ENCODE measurements around the gene SLC4A4.

The SLC4A4 gene

DNA sequence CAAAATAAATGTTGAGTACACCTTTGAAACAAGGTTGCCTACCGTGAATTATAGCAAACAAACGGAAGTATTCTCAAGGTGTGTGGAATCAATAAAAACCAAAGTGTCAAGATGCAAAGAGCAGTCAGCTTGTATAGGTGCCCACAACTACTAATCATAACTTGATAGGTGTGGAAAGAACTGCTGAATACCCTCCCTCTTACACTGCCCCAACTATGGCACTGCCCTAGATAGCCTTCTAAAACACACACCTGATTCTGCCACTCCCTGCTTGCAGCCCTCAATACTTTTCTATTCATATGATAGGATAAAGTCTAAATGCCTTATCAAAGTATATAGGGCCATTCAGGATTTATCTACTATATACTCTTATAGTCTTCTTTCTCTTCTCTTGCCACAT is 31.1 kb upstream of the SLC4A4 start (continued):
- TF ChIP-seq ZNF558 (tag by site-specific recombination; IDR thresholded peaks at IDR 0.05) (no peak), ZNF311 (tag by site-specific recombination; IDR thresholded peaks at IDR 0.05; ENCODE audit: borderline replicate concordance) (no peak), ZNF10 (tag by site-specific recombination; IDR thresholded peaks at IDR 0.05) (no peak), ZNF133 (tag by site-specific recombination; IDR thresholded peaks at IDR 0.05) (no peak), ZNF248 (tag by site-specific recombination; IDR thresholded peaks at IDR 0.05) (no peak)

DNA sequence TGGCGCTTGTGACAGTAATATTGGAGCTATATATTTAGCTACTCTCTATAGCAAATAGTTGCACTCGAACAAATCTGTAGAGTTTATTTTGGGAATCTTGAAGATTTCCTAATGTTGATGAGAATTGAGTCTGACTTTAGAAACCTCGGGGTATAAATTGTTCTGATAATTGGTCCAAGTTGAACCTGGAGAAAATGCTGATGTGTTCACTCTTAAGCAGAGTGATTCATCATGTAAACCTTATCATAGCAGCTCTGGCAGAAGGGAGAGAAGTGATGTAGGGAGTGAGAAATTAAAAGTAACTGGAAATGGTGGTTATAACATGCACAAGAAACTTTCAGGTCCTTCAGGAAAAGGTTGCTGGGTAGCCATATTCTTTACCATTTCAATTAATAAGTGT is 16.4 kb upstream of the SLC4A4 start:
- H3K36me3 ChIP-seq (ENCODE audit: control insufficient read depth in 2 of 2, insufficient read depth in 1 of 2, low read length in 2 of 2) = no peaks in the 10 kb centered on the region
- no peak overlapping the region for H3K4me3 ChIP-seq (ENCODE audit: low read depth, low read length)
- H3K4me1 ChIP-seq (ENCODE audit: control insufficient read depth, insufficient read depth, low read length) = no peaks in the 10 kb centered on the region
- ChIA-PET CTCF (no interaction called here), POLR2A (no interaction called here)
- no peak for TF ChIP-seq ZNF585B (tag by site-specific recombination; IDR thresholded peaks at IDR 0.05)
- TF ChIP-seq, protein P1, sequence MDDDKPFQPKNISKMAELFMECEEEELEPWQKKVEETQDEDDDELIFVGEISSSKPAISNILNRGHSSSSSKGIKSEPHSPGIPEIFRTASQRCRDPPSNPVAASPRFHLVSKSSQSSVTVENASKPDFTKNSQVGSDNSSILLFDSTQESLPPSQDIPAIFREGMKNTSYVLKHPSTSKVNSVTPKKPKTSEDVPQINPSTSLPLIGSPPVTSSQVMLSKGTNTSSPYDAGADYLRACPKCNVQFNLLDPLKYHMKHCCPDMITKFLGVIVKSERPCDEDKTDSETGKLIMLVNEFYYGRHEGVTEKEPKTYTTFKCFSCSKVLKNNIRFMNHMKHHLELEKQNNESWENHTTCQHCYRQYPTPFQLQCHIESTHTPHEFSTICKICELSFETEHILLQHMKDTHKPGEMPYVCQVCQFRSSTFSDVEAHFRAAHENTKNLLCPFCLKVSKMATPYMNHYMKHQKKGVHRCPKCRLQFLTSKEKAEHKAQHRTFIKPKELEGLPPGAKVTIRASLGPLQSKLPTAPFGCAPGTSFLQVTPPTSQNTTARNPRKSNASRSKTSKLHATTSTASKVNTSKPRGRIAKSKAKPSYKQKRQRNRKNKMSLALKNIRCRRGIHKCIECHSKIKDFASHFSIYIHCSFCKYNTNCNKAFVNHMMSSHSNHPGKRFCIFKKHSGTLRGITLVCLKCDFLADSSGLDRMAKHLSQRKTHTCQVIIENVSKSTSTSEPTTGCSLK (tag by site-specific recombination; IDR thresholded peaks at IDR 0.05) = no peak
- TF ChIP-seq, protein P2, sequence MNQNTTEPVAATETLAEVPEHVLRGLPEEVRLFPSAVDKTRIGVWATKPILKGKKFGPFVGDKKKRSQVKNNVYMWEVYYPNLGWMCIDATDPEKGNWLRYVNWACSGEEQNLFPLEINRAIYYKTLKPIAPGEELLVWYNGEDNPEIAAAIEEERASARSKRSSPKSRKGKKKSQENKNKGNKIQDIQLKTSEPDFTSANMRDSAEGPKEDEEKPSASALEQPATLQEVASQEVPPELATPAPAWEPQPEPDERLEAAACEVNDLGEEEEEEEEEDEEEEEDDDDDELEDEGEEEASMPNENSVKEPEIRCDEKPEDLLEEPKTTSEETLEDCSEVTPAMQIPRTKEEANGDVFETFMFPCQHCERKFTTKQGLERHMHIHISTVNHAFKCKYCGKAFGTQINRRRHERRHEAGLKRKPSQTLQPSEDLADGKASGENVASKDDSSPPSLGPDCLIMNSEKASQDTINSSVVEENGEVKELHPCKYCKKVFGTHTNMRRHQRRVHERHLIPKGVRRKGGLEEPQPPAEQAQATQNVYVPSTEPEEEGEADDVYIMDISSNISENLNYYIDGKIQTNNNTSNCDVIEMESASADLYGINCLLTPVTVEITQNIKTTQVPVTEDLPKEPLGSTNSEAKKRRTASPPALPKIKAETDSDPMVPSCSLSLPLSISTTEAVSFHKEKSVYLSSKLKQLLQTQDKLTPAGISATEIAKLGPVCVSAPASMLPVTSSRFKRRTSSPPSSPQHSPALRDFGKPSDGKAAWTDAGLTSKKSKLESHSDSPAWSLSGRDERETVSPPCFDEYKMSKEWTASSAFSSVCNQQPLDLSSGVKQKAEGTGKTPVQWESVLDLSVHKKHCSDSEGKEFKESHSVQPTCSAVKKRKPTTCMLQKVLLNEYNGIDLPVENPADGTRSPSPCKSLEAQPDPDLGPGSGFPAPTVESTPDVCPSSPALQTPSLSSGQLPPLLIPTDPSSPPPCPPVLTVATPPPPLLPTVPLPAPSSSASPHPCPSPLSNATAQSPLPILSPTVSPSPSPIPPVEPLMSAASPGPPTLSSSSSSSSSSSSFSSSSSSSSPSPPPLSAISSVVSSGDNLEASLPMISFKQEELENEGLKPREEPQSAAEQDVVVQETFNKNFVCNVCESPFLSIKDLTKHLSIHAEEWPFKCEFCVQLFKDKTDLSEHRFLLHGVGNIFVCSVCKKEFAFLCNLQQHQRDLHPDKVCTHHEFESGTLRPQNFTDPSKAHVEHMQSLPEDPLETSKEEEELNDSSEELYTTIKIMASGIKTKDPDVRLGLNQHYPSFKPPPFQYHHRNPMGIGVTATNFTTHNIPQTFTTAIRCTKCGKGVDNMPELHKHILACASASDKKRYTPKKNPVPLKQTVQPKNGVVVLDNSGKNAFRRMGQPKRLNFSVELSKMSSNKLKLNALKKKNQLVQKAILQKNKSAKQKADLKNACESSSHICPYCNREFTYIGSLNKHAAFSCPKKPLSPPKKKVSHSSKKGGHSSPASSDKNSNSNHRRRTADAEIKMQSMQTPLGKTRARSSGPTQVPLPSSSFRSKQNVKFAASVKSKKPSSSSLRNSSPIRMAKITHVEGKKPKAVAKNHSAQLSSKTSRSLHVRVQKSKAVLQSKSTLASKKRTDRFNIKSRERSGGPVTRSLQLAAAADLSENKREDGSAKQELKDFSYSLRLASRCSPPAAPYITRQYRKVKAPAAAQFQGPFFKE (tag by site-specific recombination; IDR thresholded peaks at IDR 0.05; ENCODE audit: borderline replicate concordance) = no peak
- TF ChIP-seq, protein P3, sequence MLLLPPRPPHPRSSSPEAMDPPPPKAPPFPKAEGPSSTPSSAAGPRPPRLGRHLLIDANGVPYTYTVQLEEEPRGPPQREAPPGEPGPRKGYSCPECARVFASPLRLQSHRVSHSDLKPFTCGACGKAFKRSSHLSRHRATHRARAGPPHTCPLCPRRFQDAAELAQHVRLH (tag by site-specific recombination; IDR thresholded peaks at IDR 0.05) = no peak
- TF ChIP-seq ZNF792 (tag by site-specific recombination; IDR thresholded peaks at IDR 0.05) = no peak
- H3K27ac ChIP-seq (ENCODE audit: extremely low read depth, low read depth, low read length) = no peak overlapping the region
- no peaks in the 10 kb centered on the region for H3K9me3 ChIP-seq (ENCODE audit: control insufficient read depth, insufficient read depth, low read depth, low read length)

DNA sequence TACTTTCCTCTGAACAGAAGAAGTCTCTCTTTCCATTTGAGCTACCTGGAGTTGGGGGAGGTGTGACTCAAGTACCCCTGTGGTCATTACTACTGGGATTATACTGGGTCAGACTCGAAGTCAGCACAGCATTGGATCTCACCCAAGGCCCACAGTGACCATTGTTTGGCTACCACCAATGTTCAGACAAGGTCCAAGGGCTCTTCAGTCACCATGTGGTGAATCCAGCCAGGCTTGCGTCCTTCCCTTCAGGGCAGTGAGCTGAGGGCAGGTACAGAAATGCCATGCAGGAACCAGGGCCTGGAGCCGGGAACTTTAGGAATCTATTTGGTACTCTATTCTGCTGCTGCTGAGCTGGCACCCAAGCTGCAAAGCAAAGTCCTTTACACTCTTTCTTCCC is 5.5 kb upstream of the SLC4A4 start:
- Histone ChIP-seq H3K36me3 (ENCODE audit: control insufficient read depth in 2 of 2, insufficient read depth in 1 of 2, low read length in 2 of 2) (no peaks in the 10 kb centered on the region), H3K9me3 (ENCODE audit: control insufficient read depth, insufficient read depth, low read depth, low read length) (no peaks in the 10 kb centered on the region), H3K4me3 (ENCODE audit: low read depth, low read length) (no peak overlapping the region), H3K4me1 (ENCODE audit: control insufficient read depth, insufficient read depth, low read length) (no peaks in the 10 kb centered on the region), H3K27ac (ENCODE audit: extremely low read depth, low read depth, low read length) (no peak overlapping the region)
- POLR2A ChIA-PET = interaction anchor here (0.5 kb wide), 1 partner anchor 429 kb away, joined by 6 read pairs; no protein-coding TSS in a partner anchor
- CTCF ChIA-PET = no interaction called here
- TF ChIP-seq, protein P4, sequence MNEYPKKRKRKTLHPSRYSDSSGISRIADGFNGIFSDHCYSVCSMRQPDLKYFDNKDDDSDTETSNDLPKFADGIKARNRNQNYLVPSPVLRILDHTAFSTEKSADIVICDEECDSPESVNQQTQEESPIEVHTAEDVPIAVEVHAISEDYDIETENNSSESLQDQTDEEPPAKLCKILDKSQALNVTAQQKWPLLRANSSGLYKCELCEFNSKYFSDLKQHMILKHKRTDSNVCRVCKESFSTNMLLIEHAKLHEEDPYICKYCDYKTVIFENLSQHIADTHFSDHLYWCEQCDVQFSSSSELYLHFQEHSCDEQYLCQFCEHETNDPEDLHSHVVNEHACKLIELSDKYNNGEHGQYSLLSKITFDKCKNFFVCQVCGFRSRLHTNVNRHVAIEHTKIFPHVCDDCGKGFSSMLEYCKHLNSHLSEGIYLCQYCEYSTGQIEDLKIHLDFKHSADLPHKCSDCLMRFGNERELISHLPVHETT (tag by site-specific recombination; IDR thresholded peaks at IDR 0.05) = no peak
- TF ChIP-seq GLI4 (tag by site-specific recombination; IDR thresholded peaks at IDR 0.05) = no peak
- TF ChIP-seq ZNF404 (tag by site-specific recombination; IDR thresholded peaks at IDR 0.05) = no peak
- TF ChIP-seq ZNF792 (tag by site-specific recombination; IDR thresholded peaks at IDR 0.05) = no peak
- no peak for TF ChIP-seq ZNF146 (tag by site-specific recombination; IDR thresholded peaks at IDR 0.05)
- no peak for TF ChIP-seq ZIC2 (tag by site-specific recombination; IDR thresholded peaks at IDR 0.05)
- no peak for TF ChIP-seq ZBTB7A (tag by site-specific recombination; IDR thresholded peaks at IDR 0.05; ENCODE audit: low read depth)
- TF ChIP-seq ZNF311 (tag by site-specific recombination; IDR thresholded peaks at IDR 0.05; ENCODE audit: borderline replicate concordance) = no peak
- no peak for TF ChIP-seq ZNF37A (tag by site-specific recombination; IDR thresholded peaks at IDR 0.05)
- TF ChIP-seq ZSCAN23 (tag by site-specific recombination; IDR thresholded peaks at IDR 0.05) = no peak
- TF ChIP-seq ZNF157 (tag by site-specific recombination; IDR thresholded peaks at IDR 0.05) = no peak
- TF ChIP-seq EGR2 (tag by site-specific recombination; IDR thresholded peaks at IDR 0.05; ENCODE audit: low read depth) = no peak
- no peak for TF ChIP-seq ZNF658 (tag by site-specific recombination; IDR thresholded peaks at IDR 0.05)
- TF ChIP-seq ZFP3 (tag by site-specific recombination; IDR thresholded peaks at IDR 0.05; ENCODE audit: low read depth) = no peak
- TF ChIP-seq ZNF776 (tag by site-specific recombination; IDR thresholded peaks at IDR 0.05; ENCODE audit: borderline replicate concordance) = no peak
- TF ChIP-seq IKZF3 (tag by site-specific recombination; IDR thresholded peaks at IDR 0.05) = no peak

Data from HEK293 (cell line).